NCI-H1436 (cell line): ENCODE measurements around the gene SCARB1.

Source experiments
- DNase-seq: peaks from one replicate; lab custom pipeline; 2025; lab: John Stamatoyannopoulos, UW

The SCARB1 gene

GRCh38 chr12:124730455-124730932 lies 133.2 kb downstream of the SCARB1 start:
- no peak for DNase-seq

- DNase-seq: no peak
These were observed 135.7 kb downstream of the SCARB1 start for GRCh38 chr12:124727922-124728321.

GRCh38 chr12:124727264-124727800 lies 136.3 kb downstream of the SCARB1 start:
- DNase-seq: no peak
